WTC11 (cell line): Measurements from ENCODE around the gene PRKAR2B. TPM values are rescaled to one million over a fixed set of nuclear protein-coding genes. Genes with fewer than 3 reads are reported as not detected.

ENCODE experiments used
- ATAC-seq: fragments of 200-7000 bp; cut with Tn5 transposase; 2 replicates; pipeline ENCODE4 v1.10.0; 2021; ENCODE audit warnings: mild to moderate bottlenecking, moderate library complexity
- CTCF ChIA-PET: fragments of 300-600 bp; sonication (Branson Sonifier 250); formaldehyde crosslinking; loops from one replicate; lab custom pipeline; 2021; ENCODE audit warnings: antibody characterized with exemption; lab: Charles Lee
- POLR2A ChIA-PET: fragments of 350-600 bp; sonication (Branson Sonifier 250); formaldehyde crosslinking; loops from one replicate; lab custom pipeline; 2021; ENCODE audit warnings: antibody characterized with exemption; lab: Charles Lee
- DNase-seq: peaks from one replicate; pipeline ENCODE4 v3.0.0; 2021; ENCODE audit warnings: low spot score
- H3K27ac Mint-ChIP-seq: 2 replicates; pipeline ENCODE4 v1.8.0; 2021; ENCODE audit warnings: mixed read lengths
- H3K27me3 Mint-ChIP-seq: 2 replicates; pipeline ENCODE4 v1.8.0; 2021; ENCODE audit warnings: low read depth, mild to moderate bottlenecking, moderate library complexity, mixed read lengths
- H3K36me3 Mint-ChIP-seq: 2 replicates; pipeline ENCODE4 v1.8.0; 2021; ENCODE audit warnings: mixed read lengths
- H3K4me1 Mint-ChIP-seq: 2 replicates; pipeline ENCODE4 v1.8.0; 2022; ENCODE audit warnings: mixed read lengths
- H3K4me3 Mint-ChIP-seq: 2 replicates; pipeline ENCODE4 v1.8.0; 2021; ENCODE audit warnings: mild to moderate bottlenecking, moderate library complexity, mixed read lengths
- H3K9me3 Mint-ChIP-seq: 2 replicates; pipeline ENCODE4 v1.8.0; 2021; ENCODE audit warnings: mixed read lengths
- CREB1 ChIP-seq: sonication (generic); formaldehyde crosslinking; IDR thresholded peaks from 2 replicates; pipeline ENCODE4 v1.8.0; 2023; ENCODE audit warnings: mild to moderate bottlenecking, missing genetic modification reagents
- EMX1 ChIP-seq: fragments of 250-450 bp; sonication (Bioruptor Pico); IDR thresholded peaks from 2 replicates; pipeline ENCODE4 v1.8.0; 2021; ENCODE audit warnings: mild to moderate bottlenecking
- FOXP1 ChIP-seq: sonication (generic); formaldehyde crosslinking; IDR thresholded peaks from 2 replicates; pipeline ENCODE4 v1.8.0; 2022; ENCODE audit warnings: missing genetic modification reagents, mild to moderate bottlenecking, moderate library complexity, borderline replicate concordance
- IRF2 ChIP-seq: sonication (generic); formaldehyde crosslinking; IDR thresholded peaks from 2 replicates; pipeline ENCODE4 v1.8.0; 2022; ENCODE audit warnings: low read depth, missing genetic modification reagents, borderline replicate concordance
- JAZF1 ChIP-seq: fragments of 250-450 bp; sonication (Bioruptor Pico); IDR thresholded peaks from 2 replicates; pipeline ENCODE4 v1.9.0; 2021; ENCODE audit warnings: moderate library complexity, mild to moderate bottlenecking, inconsistent platforms
- NFATC4 ChIP-seq: fragments of 250-450 bp; sonication (Bioruptor Pico); IDR thresholded peaks from 2 replicates; pipeline ENCODE4 v1.9.0; 2021; ENCODE audit warnings: mild to moderate bottlenecking
- NFYB ChIP-seq: sonication (generic); formaldehyde crosslinking; conservative IDR thresholded peaks from 2 replicates; pipeline ENCODE4 v1.8.0; 2022; ENCODE audit warnings: low read depth, missing genetic modification reagents
- NR1H2 ChIP-seq: sonication (generic); formaldehyde crosslinking; IDR thresholded peaks from 2 replicates; pipeline ENCODE4 v1.9.0; 2021; ENCODE audit warnings: mild to moderate bottlenecking, moderate library complexity, missing genetic modification reagents
- RORB ChIP-seq: fragments of 250-450 bp; sonication (Bioruptor Pico); IDR thresholded peaks from 2 replicates; pipeline ENCODE4 v1.9.0; 2021; ENCODE audit warnings: mild to moderate bottlenecking
- SMAD3 ChIP-seq: sonication (generic); formaldehyde crosslinking; IDR thresholded peaks from 2 replicates; pipeline ENCODE4 v1.8.0; 2022; ENCODE audit warnings: missing genetic modification reagents, mild to moderate bottlenecking, borderline replicate concordance
- TEAD1 ChIP-seq: sonication (generic); formaldehyde crosslinking; IDR thresholded peaks from 2 replicates; pipeline ENCODE4 v1.8.0; 2022; ENCODE audit warnings: mild to moderate bottlenecking, missing genetic modification reagents
- total RNA-seq: library from RNA; stranded (reverse); gene quantifications from 3 replicates; pipeline ENCODE4 v1.2.3, GENCODE V29; 2021
- TF ChIP-seq, protein P1 (sequence below): sonication (generic); formaldehyde crosslinking; IDR thresholded peaks from 2 replicates; pipeline ENCODE4 v1.8.1; 2022; ENCODE audit warnings: low read depth, mild to moderate bottlenecking, moderate library complexity, missing genetic modification reagents, borderline replicate concordance
- TF ChIP-seq, protein P2 (sequence below): sonication (generic); formaldehyde crosslinking; IDR thresholded peaks from 2 replicates; pipeline ENCODE4 v1.8.1; 2022; ENCODE audit warnings: low read depth, missing genetic modification reagents, borderline replicate concordance
- TF ChIP-seq, protein P3 (sequence below): sonication (generic); formaldehyde crosslinking; IDR thresholded peaks from 2 replicates; pipeline ENCODE4 v1.8.1; 2023; ENCODE audit warnings: mild to moderate bottlenecking, missing genetic modification reagents
- TF ChIP-seq, protein P4 (sequence below): sonication (generic); formaldehyde crosslinking; IDR thresholded peaks from 2 replicates; pipeline ENCODE4 v1.8.1; 2022; ENCODE audit warnings: mild to moderate bottlenecking, moderate library complexity, missing genetic modification reagents
- TF ChIP-seq, protein P5 (sequence below): fragments of 250-450 bp; sonication (Bioruptor Pico); IDR thresholded peaks from 2 replicates; pipeline ENCODE4 v1.9.0; 2021; ENCODE audit warnings: mild to moderate bottlenecking, borderline replicate concordance
- TF ChIP-seq, protein P6 (sequence below): sonication (generic); formaldehyde crosslinking; conservative IDR thresholded peaks from 2 replicates; pipeline ENCODE4 v1.8.1; 2022; ENCODE audit warnings: mild to moderate bottlenecking, missing genetic modification reagents
- TF ChIP-seq, protein P7 (sequence below): sonication (generic); formaldehyde crosslinking; IDR thresholded peaks from 2 replicates; pipeline ENCODE4 v1.8.0; 2023; ENCODE audit warnings: mild to moderate bottlenecking, missing genetic modification reagents
- TF ChIP-seq, protein P8 (sequence below): sonication (generic); formaldehyde crosslinking; IDR thresholded peaks from 2 replicates; pipeline ENCODE4 v1.8.1; 2023; ENCODE audit warnings: mild to moderate bottlenecking, missing genetic modification reagents, moderate library complexity

The PRKAR2B gene
- total RNA-seq, 1 experiment from 2014 or later: 29.6 TPM

DNA sequence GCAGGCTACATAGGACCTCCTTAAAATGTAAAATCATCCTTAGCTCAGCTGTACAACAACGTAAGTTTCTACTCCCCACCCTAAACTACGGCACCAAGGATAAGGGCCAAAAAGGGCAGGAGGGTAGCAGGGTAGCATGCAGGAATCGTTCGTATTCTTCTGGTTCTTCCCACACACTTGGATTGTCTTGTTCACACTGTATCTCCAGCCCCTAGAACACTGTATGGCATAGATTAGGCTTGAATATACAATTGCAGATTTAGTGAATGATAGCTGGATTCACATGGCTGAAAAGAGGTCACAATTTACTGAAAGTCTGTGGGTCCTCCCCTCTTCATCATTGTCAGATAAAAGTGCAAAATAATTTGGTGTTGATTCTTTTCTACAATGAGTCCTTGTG lies 28.2 kb upstream of the PRKAR2B start (continued):
- no peak for TF ChIP-seq NR1H2 (CRISPR knock-in tag)
- TF ChIP-seq, protein P1, sequence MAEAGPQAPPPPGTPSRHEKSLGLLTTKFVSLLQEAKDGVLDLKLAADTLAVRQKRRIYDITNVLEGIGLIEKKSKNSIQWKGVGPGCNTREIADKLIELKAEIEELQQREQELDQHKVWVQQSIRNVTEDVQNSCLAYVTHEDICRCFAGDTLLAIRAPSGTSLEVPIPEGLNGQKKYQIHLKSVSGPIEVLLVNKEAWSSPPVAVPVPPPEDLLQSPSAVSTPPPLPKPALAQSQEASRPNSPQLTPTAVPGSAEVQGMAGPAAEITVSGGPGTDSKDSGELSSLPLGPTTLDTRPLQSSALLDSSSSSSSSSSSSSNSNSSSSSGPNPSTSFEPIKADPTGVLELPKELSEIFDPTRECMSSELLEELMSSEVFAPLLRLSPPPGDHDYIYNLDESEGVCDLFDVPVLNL (CRISPR knock-in tag): no peak
- no peak for TF ChIP-seq IRF2

DNA sequence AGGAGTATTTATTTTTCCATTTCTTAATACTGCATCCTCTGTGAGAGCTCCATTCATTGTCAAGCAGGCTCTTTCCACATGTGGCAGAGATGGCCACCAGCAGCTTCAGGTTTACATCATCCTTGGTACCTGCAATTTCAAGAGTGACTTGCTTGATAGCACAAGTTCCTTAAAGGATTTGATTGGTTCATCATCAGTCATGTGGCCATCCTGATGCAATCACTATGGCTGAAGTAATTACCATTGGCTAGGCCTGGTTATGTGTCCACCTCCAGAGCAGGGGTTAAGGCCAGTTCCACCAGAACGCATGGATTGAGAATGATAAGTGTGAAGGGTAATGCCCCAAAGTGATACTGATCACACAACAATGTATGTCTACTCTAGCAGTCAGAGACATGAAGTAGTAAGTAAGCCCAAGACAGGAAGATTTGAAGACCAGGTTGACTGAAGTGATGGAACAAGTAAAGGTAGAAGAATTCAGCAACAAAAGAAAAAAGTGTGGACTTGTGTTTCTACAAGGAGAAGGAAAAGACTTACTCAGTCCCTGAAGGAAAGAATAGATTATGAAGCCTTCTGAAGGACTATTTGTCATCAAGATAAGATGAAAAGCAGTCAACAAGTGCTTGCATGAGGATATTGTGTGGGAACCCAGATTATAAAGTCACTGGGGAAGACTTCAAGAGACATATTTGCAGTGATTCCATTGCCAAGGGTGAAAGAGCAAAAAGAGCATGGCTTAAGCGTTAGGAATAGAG lies 26.4 kb upstream of the PRKAR2B start:
- ATAC-seq (no peak), DNase-seq (no peak)
- Mint-ChIP-seq H3K4me3 (no peak overlapping the region), H3K4me1 (peaks cover 34% of the 10 kb centered on the region), H3K9me3 (no peaks in the 10 kb centered on the region; the same call in 1 of the 2 replicates), H3K36me3 (no peaks in the 10 kb centered on the region), H3K27ac (no peak overlapping the region), H3K27me3 (no peaks in the 10 kb centered on the region)
- POLR2A ChIA-PET: no interaction called here
- no peak for TF ChIP-seq TEAD1 (CRISPR knock-in tag)
- TF ChIP-seq, protein P2, sequence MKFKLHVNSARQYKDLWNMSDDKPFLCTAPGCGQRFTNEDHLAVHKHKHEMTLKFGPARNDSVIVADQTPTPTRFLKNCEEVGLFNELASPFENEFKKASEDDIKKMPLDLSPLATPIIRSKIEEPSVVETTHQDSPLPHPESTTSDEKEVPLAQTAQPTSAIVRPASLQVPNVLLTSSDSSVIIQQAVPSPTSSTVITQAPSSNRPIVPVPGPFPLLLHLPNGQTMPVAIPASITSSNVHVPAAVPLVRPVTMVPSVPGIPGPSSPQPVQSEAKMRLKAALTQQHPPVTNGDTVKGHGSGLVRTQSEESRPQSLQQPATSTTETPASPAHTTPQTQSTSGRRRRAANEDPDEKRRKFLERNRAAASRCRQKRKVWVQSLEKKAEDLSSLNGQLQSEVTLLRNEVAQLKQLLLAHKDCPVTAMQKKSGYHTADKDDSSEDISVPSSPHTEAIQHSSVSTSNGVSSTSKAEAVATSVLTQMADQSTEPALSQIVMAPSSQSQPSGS (CRISPR knock-in tag): no peak
- TF ChIP-seq, protein P3, sequence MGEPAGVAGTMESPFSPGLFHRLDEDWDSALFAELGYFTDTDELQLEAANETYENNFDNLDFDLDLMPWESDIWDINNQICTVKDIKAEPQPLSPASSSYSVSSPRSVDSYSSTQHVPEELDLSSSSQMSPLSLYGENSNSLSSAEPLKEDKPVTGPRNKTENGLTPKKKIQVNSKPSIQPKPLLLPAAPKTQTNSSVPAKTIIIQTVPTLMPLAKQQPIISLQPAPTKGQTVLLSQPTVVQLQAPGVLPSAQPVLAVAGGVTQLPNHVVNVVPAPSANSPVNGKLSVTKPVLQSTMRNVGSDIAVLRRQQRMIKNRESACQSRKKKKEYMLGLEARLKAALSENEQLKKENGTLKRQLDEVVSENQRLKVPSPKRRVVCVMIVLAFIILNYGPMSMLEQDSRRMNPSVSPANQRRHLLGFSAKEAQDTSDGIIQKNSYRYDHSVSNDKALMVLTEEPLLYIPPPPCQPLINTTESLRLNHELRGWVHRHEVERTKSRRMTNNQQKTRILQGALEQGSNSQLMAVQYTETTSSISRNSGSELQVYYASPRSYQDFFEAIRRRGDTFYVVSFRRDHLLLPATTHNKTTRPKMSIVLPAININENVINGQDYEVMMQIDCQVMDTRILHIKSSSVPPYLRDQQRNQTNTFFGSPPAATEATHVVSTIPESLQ: no peak
- TF ChIP-seq JAZF1 (CRISPR knock-in tag): no peak
- no peak for TF ChIP-seq FOXP1 (CRISPR knock-in tag)
- CTCF ChIA-PET: interaction anchor here (1.1 kb wide), 1 partner anchor 11 kb away, joined by 3 read pairs; no protein-coding TSS in a partner anchor

DNA sequence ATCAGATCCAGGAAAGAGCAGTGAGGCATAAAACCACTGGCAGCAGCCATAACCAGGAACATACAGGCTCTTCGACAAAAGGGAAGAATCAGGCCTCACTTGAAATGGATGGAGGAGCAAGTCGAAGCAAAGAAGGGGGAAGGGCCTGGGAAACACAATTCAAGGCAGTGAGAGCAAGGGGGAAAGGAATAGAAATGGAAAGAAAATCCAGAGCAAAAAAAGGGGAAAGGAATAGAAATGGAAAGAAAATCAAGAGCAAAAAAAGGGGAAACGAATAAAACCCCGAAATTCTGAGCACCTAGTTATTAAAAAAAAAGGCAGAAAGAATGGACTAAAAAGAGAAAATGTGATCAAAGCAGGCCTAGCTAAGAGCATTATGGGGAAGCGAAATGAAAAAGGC lies 24.1 kb upstream of the PRKAR2B start:
- no peaks in the 10 kb centered on the region for H3K27me3 Mint-ChIP-seq
- ATAC-seq (peak; percentile 38; the same call in 1 of the 2 replicates), DNase-seq (no peak)
- H3K4me1 Mint-ChIP-seq: peaks cover 25% of the 10 kb centered on the region
- H3K4me3 Mint-ChIP-seq: no peak overlapping the region
- CTCF ChIA-PET: no interaction called here
- H3K27ac Mint-ChIP-seq: no peak overlapping the region
- peaks cover 7% of the 10 kb centered on the region for H3K9me3 Mint-ChIP-seq
- POLR2A ChIA-PET: no interaction called here
- peaks cover 5% of the 10 kb centered on the region for H3K36me3 Mint-ChIP-seq
- TF ChIP-seq, protein P4, sequence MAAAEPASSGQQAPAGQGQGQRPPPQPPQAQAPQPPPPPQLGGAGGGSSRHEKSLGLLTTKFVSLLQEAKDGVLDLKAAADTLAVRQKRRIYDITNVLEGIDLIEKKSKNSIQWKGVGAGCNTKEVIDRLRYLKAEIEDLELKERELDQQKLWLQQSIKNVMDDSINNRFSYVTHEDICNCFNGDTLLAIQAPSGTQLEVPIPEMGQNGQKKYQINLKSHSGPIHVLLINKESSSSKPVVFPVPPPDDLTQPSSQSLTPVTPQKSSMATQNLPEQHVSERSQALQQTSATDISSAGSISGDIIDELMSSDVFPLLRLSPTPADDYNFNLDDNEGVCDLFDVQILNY: no peak
- no peak for TF ChIP-seq NFYB (CRISPR knock-in tag)
- TF ChIP-seq, protein P5, sequence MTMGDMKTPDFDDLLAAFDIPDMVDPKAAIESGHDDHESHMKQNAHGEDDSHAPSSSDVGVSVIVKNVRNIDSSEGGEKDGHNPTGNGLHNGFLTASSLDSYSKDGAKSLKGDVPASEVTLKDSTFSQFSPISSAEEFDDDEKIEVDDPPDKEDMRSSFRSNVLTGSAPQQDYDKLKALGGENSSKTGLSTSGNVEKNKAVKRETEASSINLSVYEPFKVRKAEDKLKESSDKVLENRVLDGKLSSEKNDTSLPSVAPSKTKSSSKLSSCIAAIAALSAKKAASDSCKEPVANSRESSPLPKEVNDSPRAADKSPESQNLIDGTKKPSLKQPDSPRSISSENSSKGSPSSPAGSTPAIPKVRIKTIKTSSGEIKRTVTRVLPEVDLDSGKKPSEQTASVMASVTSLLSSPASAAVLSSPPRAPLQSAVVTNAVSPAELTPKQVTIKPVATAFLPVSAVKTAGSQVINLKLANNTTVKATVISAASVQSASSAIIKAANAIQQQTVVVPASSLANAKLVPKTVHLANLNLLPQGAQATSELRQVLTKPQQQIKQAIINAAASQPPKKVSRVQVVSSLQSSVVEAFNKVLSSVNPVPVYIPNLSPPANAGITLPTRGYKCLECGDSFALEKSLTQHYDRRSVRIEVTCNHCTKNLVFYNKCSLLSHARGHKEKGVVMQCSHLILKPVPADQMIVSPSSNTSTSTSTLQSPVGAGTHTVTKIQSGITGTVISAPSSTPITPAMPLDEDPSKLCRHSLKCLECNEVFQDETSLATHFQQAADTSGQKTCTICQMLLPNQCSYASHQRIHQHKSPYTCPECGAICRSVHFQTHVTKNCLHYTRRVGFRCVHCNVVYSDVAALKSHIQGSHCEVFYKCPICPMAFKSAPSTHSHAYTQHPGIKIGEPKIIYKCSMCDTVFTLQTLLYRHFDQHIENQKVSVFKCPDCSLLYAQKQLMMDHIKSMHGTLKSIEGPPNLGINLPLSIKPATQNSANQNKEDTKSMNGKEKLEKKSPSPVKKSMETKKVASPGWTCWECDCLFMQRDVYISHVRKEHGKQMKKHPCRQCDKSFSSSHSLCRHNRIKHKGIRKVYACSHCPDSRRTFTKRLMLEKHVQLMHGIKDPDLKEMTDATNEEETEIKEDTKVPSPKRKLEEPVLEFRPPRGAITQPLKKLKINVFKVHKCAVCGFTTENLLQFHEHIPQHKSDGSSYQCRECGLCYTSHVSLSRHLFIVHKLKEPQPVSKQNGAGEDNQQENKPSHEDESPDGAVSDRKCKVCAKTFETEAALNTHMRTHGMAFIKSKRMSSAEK (CRISPR knock-in tag): no peak
- TF ChIP-seq, protein P6, sequence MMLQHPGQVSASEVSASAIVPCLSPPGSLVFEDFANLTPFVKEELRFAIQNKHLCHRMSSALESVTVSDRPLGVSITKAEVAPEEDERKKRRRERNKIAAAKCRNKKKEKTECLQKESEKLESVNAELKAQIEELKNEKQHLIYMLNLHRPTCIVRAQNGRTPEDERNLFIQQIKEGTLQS (CRISPR knock-in tag): no peak
- TF ChIP-seq EMX1 (CRISPR knock-in tag): no peak
- TF ChIP-seq SMAD3 (CRISPR knock-in tag): no peak
- TF ChIP-seq, protein P7, sequence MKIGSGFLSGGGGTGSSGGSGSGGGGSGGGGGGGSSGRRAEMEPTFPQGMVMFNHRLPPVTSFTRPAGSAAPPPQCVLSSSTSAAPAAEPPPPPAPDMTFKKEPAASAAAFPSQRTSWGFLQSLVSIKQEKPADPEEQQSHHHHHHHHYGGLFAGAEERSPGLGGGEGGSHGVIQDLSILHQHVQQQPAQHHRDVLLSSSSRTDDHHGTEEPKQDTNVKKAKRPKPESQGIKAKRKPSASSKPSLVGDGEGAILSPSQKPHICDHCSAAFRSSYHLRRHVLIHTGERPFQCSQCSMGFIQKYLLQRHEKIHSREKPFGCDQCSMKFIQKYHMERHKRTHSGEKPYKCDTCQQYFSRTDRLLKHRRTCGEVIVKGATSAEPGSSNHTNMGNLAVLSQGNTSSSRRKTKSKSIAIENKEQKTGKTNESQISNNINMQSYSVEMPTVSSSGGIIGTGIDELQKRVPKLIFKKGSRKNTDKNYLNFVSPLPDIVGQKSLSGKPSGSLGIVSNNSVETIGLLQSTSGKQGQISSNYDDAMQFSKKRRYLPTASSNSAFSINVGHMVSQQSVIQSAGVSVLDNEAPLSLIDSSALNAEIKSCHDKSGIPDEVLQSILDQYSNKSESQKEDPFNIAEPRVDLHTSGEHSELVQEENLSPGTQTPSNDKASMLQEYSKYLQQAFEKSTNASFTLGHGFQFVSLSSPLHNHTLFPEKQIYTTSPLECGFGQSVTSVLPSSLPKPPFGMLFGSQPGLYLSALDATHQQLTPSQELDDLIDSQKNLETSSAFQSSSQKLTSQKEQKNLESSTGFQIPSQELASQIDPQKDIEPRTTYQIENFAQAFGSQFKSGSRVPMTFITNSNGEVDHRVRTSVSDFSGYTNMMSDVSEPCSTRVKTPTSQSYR (CRISPR knock-in tag): no peak
- TF ChIP-seq, protein P8, sequence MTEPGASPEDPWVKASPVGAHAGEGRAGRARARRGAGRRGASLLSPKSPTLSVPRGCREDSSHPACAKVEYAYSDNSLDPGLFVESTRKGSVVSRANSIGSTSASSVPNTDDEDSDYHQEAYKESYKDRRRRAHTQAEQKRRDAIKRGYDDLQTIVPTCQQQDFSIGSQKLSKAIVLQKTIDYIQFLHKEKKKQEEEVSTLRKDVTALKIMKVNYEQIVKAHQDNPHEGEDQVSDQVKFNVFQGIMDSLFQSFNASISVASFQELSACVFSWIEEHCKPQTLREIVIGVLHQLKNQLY (CRISPR knock-in tag): no peak
- no peak for TF ChIP-seq RORB (CRISPR knock-in tag)
- TF ChIP-seq CREB1 (CRISPR knock-in tag): no peak
- no peak for TF ChIP-seq NFATC4 (CRISPR knock-in tag)
